TTC549 (cell line): ENCODE data around the gene NDUFA7.
"Not testable (repeated sequence)": the region's sequence is repeated elsewhere in the genome, so short reads cannot be mapped to it uniquely, and the experiment has no call there.

Source experiments
- FAIRE-seq: peaks from 2 replicates; lab custom pipeline; 2012; peaks lifted over from hg19 to GRCh38; lab: Jason Lieb, UNC

The NDUFA7 gene

DNA sequence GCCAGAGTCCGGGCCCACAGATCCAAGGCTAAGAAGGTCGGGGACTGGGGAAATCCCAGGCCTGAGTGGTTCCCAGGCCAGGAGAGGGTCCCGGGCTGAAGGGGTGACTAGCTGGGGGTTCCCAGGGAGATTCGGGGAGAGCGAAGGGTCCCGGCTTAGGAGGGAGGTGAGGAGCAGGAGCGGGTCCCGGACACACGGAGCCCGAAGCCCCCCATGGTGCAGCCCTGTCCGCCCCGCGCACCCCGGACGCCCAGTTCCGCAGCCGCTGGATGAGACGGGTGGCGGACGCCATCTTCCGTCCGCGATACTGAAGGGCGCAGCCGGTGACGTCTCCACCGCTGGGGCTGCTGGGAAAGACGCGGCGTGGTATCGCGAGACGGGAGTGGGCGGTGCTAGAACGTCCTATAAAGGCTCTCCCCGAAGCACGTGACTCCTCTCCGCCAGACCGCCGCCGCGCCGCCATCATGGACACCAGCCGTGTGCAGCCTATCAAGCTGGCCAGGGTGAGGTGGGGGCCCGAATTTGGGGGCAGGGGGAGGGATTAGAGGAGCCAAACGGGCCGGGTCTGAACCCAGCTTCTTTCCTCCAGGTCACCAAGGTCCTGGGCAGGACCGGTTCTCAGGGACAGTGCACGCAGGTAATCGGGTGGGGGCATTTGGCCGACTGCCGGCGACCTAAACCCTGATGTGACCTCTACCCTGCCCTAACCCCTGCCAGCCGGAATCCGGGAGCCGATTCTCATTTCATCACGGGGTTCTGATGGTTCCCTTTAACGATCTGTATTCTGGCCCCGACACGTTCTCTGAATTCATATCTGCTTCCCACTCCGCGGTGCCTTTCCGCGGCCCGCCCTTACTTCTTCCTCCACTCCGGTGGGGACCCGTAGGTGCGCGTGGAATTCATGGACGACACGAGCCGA, at the start of gene NDUFA7, which contains the start of gene RPS28:
Gene NDUFA7, minus strand, starts transcription at position 309 of the 919 bp plus-strand sequence. Its CDS starts 17 bp downstream, at position 292.
Gene RPS28, plus strand, starts transcription at position 430 of the 919 bp plus-strand sequence. Its CDS starts 35 bp downstream, at position 465.
- no peak for FAIRE-seq

DNA sequence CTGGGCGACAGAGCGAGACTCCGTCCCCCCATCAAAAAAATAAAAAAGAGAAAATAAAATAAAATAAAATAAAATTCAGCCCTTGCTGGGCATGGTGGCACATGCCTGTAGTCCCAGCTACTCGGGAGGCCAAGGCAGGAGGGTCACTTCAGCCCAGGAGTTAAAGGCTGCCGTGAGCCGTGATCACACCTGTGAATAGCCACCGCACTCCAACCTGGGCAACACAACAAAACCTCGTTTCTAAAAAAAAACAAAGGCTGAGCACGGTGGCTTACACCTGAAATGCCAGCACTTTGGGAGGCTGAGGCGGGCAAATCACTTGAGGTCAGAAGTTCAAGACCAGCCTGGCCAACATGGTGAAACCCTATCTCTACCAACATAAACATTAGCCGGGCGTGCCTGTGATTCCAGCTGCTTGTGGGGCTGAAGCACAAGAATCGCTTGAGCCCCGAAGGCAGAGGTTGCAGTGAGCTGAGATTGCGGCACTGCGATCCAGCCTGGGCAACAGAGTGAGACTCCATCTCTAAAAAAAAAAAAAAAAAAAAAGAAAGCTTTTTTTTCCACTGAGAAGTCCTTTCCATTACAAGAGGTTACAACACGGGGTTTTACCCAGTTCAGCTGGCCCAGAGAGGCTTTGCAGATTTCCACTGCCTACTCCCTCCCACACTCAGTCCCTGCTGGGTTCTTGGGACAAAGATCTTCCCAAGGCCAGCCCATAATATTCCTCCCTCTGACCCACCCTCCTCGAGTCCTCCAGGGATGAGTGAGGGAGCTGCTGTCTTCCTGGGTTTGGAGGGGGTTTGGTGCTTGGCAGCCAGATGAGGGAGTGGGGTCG, 49.2 kb upstream of the NDUFA7 start:
- no peak for FAIRE-seq

DNA sequence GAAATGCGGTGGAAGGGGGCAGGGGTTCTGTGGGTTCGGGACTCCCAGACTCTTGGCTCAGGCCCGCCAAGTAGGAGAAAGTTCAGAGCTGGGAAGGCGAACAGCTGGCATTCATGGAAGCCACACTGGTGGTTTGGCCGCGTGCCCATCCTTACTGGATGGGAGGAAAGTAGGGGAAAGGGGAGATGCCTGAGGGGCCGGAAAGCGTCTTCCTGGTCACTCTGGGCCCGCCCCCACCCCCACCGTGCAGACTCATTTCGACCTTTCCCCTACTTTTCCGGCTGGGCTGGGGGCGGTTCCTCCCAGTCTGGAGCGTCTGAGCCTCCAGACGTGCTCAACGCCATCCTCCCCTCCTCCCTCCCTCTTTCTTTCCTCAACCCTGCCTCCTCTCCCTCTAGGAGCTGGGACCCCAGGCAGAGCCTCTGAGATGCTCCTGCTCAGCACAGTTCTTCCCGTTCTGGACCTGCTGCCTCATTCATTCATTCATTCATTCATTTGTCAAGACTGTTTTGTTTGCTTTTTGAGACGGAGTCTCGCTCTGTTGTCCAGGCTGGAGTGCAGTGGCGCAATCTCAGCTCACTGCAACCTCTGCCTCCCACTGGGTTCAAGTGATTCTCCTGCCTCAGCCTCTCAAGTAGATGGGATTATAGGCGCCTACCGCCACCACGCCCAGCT, 46.3 kb upstream of the NDUFA7 start:
- no peak for FAIRE-seq

DNA sequence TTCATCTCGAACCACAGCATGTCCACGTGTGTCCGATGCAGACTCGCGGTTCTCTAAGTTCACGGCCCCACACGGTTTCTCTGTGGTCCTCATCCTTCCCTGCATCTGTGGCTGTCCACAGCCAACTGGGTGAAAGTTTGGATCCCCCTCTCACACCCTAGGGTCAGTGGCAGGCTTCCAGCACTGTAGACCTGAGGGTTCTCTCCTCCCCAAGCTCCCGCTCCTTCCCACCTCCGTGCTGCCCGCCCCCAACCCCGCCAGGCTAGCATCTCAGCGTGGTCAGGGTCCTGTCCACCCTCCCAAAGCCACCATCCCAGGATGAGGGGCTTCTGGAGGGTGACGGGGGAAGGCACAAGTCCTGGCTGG, 45.8 kb upstream of the NDUFA7 start:
- FAIRE-seq = no peak

DNA sequence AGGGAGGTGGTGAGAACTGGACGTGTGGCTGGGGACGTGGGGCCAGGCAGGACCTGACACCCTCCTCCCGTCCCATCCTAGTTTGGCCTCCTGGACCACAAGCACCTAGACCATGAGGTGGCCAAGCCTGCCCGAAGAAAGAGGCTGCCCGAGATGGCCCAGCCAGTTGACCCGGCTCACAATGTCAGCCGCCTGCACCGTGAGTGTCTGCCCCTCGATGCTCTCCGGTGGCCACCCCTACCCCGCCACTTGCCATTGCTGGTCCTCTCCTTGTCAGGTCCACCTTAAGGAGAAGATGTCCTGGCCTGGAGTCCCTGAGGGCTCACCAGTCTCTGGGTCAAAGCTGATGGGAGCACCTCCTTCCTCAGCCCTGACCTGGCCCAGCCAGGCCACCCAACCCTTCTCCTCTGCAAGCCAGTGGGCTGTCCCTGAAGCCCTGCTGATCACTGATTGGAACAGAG, 45.0 kb upstream of the NDUFA7 start:
- FAIRE-seq = no peak

DNA sequence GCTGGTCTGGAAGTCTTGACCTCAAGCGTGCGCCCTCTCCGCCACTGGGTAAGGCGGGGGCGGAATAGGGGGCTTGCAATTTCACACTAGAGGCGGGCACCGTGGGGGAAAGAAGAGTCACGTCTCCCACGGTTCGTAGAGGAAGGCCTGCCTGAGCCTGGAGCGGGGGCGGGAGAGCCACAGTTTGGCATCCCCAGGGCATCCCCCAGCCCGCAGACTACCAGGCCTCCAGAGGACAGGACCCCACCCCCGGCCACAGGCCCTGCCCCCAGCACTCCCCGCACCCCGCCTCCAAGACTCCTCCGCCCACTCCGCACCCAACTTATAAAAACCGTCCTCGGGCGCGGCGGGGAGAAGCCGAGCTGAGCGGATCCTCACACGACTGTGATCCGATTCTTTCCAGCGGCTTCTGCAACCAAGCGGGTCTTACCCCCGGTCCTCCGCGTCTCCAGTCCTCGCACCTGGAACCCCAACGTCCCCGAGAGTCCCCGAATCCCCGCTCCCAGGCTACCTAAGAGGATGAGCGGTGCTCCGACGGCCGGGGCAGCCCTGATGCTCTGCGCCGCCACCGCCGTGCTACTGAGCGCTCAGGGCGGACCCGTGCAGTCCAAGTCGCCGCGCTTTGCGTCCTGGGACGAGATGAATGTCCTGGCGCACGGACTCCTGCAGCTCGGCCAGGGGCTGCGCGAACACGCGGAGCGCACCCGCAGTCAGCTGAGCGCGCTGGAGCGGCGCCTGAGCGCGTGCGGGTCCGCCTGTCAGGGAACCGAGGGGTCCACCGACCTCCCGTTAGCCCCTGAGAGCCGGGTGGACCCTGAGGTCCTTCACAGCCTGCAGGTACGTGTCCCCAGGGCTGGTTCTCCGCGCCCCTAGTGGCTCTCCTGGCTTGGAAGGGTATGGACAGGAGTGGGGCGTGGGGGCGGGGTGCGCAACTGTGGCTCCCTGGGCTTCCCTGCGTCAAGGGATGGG, 42.9 kb upstream of the NDUFA7 start, which contains the start of gene ANGPTL4:
Gene ANGPTL4, plus strand, starts transcription at position 353 of the 969 bp plus-strand sequence. Its CDS starts 167 bp downstream, at position 520.
- no peak for FAIRE-seq

DNA sequence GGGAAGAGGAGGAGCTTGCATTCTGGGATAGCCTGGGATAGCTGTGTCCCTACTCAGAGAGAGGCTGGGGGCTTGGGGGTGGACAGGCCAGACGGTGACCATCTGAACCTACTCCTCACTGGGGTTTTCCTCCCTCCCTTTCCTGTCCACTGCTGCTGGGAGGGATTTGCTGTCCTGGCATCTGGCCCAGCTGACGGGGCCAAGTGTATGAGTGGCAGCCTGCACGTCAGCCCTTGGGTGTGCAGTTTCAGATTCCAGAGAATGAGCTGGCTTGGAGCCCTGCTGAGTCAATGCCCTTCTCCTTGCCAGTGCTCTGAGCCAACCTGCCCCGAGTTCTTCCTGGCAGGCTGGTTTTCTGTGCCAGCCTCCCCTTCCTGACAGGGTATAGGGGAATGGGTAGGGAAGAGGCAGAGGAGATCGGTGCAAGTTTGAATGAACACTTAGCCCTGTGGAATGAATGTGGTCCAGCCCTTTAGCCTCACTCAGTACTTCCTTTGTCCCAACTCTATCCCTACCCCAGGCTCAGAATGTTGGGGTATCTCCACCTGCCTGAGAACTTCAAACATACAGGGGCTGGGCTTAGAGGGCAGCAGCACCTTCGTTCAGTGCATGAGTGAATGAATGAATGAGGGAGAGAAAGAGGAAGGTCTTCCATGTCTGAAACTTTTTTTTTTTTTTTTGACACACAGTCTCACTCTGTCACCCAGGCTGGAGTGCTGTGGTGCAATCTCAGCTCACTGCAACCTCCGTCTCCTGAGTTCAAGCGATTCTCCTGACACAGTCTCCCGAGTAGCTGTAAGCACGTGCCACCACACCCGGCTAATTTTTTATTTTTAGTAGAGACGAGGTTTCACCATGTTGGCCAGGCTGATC, 41.0 kb upstream of the NDUFA7 start:
- no peak for FAIRE-seq

DNA sequence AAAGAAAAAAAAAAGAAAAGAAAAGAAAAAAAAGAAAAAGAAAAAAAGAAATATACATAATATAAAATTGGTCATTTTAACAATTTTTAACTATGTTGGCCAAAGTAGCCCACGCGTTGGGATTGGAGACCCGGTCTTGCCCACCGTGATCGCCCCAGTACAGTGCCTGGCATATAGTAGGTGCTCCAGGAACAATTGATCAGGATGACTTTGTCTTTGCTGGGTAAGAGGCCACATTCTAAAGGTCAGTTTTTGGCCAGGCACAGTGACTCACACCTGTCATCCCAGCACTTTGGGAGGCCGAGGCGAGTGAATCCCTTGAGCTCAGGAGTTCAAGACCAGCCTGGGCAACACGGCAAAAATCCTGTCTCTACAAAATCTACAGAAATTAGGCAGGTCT, 39.0 kb upstream of the NDUFA7 start:
- FAIRE-seq = no peak

DNA sequence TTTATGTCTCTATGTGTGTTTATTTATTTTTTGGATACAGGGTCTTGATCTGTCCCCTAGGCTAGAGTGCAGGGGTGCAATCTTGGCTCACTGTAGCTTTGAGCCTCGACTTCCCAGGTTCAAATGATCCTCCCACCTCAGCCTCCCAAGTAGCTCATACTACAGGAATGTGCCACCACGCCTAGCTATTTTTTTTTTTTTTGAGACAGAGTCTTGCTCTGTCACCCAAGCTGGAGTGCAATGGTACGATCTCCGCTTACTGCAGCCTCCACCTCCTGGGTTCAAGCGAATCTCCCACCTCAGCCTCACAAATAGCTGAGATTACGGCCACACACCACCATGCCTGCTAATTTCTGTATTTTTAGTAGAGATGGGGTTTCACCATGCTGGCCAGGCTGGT, 37.8 kb upstream of the NDUFA7 start:
- no peak for FAIRE-seq

DNA sequence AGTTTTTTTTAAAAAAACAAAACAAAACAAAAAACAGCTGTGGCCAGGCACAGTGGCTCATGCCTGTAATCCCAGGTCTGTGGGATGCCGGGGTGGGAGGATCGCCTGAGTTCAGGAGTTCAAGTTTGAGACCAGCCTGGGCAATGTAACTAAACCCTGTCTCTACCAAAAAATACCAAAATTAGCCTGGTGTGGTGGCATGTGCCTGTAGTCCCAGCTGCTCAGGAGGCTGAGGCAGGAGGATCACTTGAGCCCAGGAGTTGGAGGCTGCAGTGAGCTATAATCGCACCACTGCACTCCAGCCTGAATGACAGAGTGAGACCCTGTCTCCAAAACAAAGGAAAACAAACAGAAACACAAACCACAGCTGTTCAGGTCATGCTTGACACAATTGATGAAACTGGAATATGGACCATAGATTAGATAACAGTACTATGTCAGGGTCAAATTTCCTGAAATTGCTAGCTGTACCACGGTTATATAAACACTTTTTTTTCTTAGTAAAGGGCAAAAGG, 35.9 kb upstream of the NDUFA7 start:
- FAIRE-seq = no peak

DNA sequence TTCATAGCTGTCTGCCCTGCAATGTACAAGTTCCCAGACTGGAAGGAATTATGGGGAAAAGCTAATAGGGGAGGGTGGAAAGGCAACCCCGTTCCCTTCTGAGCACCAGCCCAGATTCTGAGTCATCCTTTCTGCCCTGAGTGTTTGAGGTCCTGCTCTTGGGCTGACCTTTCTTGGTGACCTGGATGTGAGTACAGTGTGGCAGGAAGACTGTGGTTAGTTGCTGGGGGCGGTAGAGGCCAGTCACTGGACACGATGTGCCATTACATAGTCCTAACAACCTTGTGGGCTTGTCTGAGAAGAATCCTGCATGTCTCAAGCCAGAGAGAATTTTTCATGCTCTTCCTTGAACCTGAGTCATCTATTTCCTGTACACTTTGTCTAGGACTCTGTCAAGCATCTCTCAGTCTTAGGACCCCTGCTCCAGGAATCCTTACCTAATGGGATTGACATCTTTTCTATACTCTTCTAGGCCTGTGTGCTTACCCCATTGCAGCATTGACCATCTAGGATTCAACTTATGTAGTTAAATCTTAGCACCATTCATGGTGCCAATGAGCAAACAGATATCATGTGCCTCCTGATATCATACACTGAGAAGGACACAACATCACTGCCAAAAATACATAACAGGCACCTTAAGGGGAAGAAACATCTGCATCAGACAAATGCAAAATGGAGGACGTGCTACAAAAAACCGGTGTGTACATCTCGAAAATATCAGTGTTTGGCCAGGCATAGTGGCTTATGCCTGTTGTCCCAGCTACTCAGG, 34.6 kb upstream of the NDUFA7 start:
- no peak for FAIRE-seq

DNA sequence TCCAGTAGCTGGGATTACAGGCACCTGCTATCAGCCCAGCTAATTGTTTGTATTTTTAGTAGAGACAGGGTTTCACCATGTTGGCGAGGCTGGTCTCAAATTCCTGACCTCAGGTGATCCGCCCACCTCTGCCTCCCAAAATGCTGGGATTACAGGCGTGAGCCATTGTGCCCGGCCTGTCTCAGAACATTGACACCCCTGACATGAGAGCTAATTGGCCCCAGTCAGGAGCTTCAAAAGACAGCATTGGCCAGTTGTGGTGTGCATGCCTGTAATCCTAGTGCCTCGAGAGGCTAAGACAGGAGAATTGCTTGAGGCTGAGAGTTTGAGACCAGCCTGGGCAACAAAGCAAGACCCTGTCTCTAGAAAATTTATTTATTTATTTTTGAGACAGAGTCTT, 31.7 kb upstream of the NDUFA7 start:
- not testable (repeated sequence) for FAIRE-seq

DNA sequence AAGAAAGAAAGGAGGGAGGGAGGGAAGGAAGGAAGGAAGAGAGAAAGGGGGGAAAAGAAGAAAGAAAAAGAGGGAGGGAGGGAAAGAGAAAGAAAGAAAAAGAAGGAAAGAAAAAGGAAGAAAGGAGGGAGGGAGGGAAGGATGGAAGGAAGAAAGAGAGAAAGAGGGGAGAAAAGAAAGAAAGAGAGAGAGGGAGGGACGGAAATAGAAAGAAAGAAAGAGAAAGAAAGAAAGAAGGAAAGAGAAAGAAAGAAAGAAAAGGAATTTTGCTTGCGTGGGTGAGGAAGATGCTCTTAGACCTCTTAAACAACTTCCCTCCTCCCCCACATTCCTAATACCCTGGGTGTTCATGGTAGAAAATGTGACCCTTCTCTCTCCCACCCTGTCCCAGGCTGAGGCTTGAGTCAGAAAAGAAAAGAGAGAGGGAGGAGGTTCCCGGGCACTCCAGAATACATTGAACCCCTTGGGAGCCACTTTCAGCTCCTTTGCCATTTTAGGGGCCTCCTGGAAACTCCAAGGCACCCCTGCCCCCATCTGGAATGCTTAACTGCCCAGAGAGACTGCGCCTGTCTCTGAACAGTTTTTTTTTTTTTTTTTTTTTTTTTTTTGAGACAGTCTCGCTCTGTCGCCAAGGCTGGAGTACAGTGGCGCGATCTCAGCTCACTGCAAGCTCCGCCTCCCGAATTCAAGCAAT, 31.1 kb upstream of the NDUFA7 start:
- FAIRE-seq = no peak

DNA sequence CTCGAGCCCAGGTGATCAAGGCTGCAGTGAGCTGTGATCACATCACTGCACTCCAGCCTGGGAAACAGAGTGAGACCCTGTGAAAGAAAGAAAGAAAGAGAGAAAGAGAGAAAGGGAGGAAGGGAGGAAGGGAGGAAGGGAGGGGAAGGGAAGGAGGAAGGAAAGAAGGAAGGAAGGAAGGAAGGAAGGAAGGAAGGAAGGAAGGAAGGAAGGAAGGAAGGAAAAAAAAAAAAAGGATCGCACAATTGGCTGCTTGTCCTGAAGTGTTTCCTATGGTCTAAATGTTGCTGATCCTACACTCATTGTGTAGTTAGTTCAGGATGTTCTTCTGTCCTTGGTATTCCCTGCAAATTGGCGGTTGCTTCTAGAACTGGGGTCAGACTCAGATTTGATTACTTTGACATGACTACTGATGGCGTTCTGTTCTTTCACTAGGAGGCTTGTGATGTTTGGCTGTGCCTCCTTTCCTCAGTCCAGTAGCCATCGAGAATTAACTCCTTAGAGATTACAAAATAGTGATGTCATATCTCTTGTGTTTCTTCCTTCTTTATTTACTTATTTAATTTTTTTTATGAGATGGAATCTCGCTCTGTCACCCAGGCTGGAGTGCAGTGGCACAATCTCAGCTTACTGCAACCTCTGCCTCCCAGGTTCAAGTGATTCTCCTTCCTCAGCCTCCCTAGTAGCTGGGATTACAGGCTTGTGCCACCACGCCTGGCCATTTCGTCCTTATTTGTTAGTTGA, 28.6 kb upstream of the NDUFA7 start:
- FAIRE-seq = not testable (repeated sequence)

DNA sequence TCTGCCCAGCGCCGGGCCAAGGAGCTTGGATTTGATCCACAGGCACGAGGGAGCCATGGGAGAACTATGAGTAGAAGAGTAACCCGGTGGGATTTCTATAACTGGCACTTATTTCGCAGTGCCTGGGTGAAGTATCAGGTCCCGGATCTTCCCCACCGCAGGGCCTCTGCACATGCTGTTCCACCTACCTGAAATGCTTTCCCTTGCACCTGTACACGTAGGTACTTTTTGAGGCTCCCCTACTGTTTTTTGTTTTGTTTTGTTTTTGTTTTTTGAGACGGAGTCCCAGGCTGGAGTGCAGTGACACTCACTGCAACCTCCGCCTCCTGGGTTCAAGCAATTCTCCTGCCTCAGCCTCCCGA, 22.3 kb upstream of the NDUFA7 start:
- no peak for FAIRE-seq

DNA sequence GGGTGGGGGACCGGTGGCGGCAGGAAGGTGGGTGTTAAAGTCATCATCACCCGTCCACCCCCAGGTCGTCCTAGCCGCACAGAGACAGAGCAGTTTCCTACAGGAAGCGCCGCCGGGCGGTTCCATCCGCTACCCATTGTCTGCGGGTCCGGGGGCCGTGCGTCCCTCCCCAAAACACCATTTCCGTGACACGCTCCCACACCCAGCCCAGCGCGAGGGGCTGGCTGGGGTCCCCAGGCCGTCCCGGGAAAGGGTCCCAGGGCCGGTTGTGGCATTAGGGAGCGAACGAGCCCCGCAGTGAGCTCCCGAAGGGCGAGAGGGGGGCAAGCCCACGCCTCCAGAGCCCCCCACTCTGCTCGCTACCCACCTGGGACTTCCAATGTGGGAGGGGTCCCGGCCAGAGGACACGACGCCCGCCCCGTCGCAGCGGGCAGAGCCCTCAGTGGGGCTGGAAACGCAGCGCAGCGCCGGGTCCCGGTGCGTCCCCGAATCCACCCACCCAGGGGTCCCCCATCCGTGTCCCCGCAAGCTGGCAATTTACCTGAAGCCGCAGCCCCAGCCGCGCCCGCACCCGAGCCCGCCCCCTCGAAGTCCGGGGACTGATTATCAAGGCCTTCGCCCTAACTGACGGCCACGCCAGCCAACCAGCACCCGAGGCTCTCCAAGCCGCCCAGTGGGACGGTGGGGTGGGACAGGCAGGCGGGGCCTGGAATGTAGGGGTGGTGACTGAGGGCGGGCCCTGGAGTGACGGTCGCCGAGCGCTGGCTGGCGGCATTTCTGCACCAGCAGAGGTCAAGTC, 21.7 kb upstream of the NDUFA7 start, which contains the start of gene KANK3:
Gene KANK3, minus strand, starts transcription at position 579 of the 799 bp plus-strand sequence. CDS start 5,434 bp downstream, outside the sequence.
- no peak for FAIRE-seq

DNA sequence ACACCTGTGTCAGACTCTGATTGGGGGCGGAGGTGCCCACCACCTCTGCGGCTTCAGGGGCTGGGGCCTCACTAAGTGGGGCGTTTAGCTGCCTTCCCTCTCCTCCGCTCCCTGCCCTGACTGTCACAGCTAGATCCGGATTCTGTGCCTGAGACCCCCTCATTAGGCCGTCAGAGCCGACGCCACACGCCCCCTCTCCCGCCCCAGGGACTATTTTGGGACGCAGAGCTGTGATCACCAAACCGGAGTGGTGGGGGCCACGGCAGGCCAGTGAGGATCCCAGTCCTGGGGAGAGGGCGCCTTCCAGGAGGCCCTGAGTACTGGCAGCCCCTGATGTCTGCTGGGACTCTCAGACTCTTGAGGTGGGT, 21.1 kb upstream of the NDUFA7 start:
- no peak for FAIRE-seq
